Mononuclear cell (primary cell): Measurements from ENCODE around the gene CLIP3. TPM values are rescaled to one million over a fixed set of nuclear protein-coding genes. Genes with fewer than 3 reads are reported as not detected.
A peak's percentile ranks its signal among the peaks of the same experiment; 100 is the strongest.

Source experiments
- H3K27me3 ChIP-seq: 2 replicates; pipeline ENCODE4 v1.6.0; 2011; ENCODE audit warnings: low read length, control low read depth; ENCODE audit not compliant: insufficient read depth
- H3K4me1 ChIP-seq: 2 replicates; pipeline ENCODE4 v1.5.1; 2011; ENCODE audit warnings: mild to moderate bottlenecking, low read length, control low read depth; ENCODE audit not compliant: insufficient read depth
- H3K4me3 ChIP-seq: 2 replicates; pipeline ENCODE4 v1.5.1; 2011; ENCODE audit warnings: mild to moderate bottlenecking, low read length, moderate library complexity
- H3K9me3 ChIP-seq: 2 replicates; pipeline ENCODE4 v1.5.1; 2011; ENCODE audit warnings: low read depth, mild to moderate bottlenecking, control low read depth, low read length
- total RNA-seq: library from RNA; depleted of rRNA; stranded (reverse); fragments of >200 nt; gene quantifications from one replicate; pipeline ENCODE4 v1.2.3, GENCODE V29; 2012

The CLIP3 gene
- total RNA-seq, 1 donor: 0.10 TPM

DNA sequence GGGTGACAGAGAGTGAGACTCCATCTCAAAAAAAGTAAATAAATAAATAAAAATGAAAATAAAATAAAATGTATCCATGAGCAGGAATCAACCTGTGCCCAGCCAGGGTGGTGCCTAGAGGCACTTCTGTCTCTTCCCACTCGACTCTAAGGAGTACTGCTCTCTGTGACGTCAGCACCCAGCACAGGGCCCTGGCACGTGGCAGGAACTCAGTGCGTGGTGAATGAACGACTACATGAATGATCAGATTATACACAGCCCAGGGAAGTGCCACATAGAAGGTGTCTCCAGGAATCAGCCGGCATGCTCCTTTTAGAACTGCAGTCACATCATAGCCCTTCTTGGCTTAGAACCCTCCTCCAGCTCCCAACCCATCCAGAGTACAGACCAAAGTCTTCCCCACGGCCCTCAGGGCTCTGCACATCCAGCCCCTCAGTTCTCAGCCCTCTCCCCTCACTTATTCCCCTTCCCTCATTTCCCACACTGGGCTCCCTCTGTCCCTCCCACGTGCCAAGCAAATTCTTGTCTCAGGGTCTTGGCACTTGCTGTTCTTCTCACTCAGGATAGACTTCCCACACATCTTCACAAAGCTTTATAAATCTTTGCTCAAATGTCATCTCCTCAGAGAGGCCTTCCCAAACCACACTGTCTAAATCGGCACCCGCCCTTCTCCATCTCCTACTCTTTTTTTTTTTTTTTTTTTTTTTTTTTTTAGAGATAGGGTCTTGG lies 4.2 kb downstream of the CLIP3 start:
- H3K4me1 ChIP-seq: peaks cover 5% of the 10 kb centered on the region
- no peak overlapping the region for H3K4me3 ChIP-seq
- no peaks in the 10 kb centered on the region for H3K9me3 ChIP-seq
- H3K27me3 ChIP-seq: no peaks in the 10 kb centered on the region

DNA sequence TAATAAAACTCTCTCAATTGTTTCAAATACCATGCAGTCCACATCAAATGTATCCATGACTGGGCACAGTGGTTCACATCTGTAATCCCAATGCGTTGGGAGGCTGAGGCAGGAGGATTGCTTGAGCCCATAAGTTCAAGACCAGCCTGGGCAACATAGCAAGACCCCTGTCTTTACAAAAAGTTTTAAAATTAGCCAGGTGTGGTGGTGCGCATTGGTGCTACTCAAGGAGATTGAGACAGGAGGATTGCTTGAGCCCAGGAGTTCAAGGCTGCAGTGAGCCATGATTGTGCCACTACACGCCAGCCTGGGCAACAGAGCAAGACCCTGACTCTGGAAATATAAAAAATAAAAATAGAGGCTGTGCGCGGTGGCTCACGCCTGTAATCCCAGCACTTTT lies 5.0 kb downstream of the CLIP3 start:
- Histone ChIP-seq H3K27me3 (no peaks in the 10 kb centered on the region), H3K4me3 (no peak overlapping the region), H3K9me3 (no peaks in the 10 kb centered on the region), H3K4me1 (peaks cover 1% of the 10 kb centered on the region)

DNA sequence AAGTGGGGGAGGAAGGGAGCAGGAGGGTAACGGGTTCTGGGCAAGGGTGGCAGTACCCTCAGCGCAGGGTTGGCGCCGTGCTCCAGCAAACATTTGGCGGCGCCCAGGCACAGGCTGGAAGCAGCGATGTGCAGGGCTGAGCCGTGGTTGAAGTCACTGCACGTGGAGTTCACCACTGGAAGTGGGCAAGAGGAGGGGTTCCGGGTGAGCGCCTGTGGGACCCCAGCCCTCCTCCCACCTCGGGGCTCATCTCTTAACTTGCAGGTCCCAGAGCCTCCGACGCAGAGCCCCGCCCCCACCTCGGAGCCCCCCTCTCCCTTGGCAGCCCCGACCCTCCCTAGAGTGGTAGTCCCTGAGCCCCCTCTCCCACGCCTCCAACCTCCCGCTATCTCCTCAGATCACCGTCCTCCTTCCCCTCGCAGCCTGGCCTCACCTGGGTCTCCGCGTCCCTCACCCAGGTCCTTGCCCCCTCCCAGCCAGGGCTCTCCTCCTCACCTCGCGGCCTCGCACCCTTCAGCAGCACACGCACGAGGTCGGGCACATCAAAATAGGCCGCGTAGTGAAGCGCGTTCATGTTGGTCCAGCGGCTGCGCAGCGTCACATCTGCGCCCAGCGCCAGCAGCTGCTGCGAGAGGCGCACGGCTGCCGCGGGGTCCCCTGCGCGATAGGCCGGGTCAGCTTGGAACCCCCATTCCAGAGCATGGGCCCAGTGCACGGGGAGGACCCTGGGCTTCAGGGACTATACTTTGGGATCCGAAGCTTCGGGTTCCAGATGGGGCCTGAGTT lies 6.4 kb downstream of the CLIP3 start:
- Histone ChIP-seq H3K4me3 (no peak overlapping the region), H3K9me3 (no peaks in the 10 kb centered on the region), H3K4me1 (no peaks in the 10 kb centered on the region), H3K27me3 (no peaks in the 10 kb centered on the region)

DNA sequence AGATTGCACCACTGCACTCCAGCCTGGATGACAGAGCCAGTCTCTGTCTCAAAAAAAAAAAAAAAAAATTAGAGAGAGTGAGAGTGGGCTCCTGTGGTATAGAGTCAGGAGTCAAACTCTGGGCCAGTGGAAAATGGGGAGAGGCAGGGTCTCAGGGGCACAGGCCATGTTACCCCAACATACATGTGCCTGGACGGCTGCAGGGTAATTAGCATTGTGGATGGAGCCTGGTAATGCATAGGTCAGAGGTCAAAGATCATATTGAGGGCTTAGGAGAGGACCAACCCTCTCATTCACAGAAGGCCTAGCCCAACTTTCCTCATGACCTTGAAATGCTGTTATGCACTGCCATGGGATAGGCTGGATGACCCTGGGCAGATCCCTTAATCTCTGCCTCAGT lies 7.1 kb downstream of the CLIP3 start:
- H3K4me1 ChIP-seq: no peaks in the 10 kb centered on the region
- H3K4me3 ChIP-seq: no peak overlapping the region
- no peaks in the 10 kb centered on the region for H3K27me3 ChIP-seq
- no peaks in the 10 kb centered on the region for H3K9me3 ChIP-seq

DNA sequence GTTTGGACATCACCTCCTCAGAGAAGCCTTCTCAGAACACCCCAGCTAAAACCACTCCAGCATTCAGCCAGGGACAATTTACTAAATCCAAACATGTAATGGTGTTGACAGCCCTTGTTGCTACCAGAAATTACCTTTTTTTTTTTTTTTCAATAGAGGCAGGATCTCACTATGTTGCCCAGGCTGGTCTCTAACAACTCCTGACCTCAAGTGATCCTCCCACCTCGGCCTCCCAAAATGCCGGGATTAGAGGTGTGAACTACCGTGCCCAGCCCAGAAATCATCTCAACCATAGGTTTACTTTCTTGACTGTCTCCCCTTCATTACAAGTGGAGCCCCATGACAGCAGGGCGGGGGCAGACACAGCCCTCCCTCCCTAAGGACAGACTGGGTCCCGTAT lies 9.2 kb downstream of the CLIP3 start:
- Histone ChIP-seq H3K27me3 (no peaks in the 10 kb centered on the region), H3K4me3 (no peak overlapping the region), H3K4me1 (no peaks in the 10 kb centered on the region), H3K9me3 (no peaks in the 10 kb centered on the region)

DNA sequence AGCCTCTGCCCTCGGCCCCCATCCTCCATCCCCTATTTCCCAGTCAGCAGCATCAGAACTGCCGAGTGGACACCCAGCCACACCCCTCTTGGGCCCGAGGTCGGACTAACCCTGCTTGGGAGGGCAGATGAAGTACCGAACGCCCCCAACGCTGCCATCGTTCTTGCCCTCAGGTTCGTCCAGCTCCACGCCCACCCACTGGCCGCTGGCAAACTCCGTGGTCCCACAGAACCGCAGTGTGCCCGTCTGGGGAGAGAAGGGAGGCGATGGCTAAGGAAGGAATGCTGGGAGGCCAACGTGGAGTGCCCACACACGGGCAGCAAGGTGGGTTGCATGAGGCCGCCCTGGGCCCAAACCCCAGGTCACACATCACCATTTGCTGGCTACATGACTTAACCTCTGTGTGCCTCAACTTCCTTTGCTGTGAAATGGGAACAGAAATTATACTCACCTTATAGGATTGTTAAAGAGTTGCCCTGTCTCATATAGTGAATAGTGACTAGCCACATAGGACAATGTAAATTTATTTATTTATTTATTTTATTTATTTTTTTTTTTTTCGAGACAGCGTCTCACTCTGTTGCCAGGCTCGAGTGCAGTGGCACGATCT lies 13.5 kb downstream of the CLIP3 start:
- H3K9me3 ChIP-seq: no peaks in the 10 kb centered on the region
- H3K4me3 ChIP-seq: no peak overlapping the region

DNA sequence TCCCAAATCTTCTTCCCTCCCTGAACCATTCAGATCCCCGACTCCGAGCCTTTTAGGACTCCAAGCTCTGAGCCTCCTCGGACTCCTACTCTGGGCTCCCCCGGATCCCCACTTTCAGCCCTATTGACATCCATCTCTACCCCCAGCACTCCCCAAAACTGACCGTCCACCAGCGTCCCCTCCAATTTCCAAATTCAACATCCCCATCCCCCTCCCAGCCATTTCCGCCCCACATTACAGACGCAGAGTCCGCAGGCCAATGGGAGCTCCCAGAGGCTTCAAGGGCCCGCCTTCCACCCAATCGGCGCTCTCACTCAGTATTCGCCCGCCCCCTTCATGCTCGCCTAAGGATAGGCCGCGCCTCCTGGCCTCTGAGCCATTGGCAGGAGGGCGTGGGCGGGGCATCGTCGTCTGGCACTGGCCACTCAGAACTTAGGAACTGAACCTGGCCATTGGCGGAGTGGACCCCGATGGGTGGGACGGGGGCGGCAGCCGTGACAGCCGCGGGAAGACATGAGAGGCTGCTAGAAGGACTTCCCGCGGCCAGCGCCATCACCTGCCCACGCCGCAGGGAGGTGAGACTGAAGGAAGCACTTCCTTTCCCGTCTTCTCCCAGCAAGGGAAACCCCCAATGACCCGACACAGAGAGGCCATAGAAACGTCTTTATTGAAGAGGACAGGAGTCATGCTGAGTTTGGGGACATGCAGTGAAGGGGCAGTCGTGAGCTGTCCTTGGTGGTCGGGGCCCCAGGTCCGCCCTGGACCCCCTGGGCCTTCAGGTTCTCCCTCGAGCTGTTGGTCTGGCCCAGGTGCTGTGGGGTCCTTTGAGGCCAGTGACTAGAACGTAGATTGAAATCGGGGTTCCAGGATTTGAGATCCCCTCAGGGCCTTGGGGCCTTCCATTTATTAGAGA lies 18.4 kb downstream of the CLIP3 start, which contains the start of gene ALKBH6:
Gene ALKBH6 (minus strand): TSS at position 202 of the 913 bp plus-strand sequence. CDS start 816 bp downstream, outside the sequence.
- no peaks in the 10 kb centered on the region for H3K27me3 ChIP-seq
- H3K9me3 ChIP-seq: no peaks in the 10 kb centered on the region
- peak within 1 kb of the TSS; percentile 58 for H3K4me3 ChIP-seq
- H3K4me1 ChIP-seq: peaks cover 23% of the 10 kb centered on the region

More for the DNA sequence above, 13.5 kb downstream of the CLIP3 start:
- Histone ChIP-seq H3K4me1 (peaks cover 8% of the 10 kb centered on the region), H3K27me3 (no peaks in the 10 kb centered on the region)

DNA sequence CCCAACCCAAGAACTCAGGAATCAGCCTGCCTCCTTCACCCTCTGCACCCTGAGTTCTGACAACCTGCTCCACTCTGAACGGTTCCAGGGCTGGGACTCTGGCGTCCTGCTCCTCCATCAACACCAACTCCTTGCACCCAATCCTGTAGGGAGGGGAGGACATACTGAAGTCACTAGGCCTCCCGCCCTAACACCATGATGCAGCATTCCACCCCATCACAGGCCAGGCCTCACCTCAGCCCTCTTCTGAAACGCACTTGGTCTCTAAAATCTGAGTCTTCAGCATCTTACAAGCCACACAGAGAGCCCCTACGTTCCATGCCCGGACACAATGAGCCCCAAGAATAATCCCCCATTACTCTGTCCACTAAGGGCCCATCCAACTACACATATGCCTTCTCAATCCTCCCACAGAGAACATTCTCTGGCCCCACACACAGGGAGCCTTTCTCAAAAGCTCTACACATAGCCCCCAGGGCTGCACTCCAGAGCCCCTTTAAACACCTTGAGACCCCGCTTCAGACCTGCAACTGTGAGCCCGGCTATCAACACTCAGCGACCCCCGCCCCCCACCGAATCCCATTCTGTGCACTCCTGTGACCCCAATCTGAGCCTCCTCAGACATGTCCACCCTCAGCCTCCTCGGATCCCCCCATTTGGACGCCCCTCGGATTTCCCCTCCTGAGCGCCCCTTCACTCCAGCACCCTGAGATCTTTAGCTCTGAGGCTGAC lies 19.2 kb downstream of the CLIP3 start:
- Histone ChIP-seq H3K9me3 (no peaks in the 10 kb centered on the region), H3K4me1 (peaks cover 29% of the 10 kb centered on the region), H3K27me3 (no peaks in the 10 kb centered on the region), H3K4me3 (peak overlapping the region; percentile 58)

DNA sequence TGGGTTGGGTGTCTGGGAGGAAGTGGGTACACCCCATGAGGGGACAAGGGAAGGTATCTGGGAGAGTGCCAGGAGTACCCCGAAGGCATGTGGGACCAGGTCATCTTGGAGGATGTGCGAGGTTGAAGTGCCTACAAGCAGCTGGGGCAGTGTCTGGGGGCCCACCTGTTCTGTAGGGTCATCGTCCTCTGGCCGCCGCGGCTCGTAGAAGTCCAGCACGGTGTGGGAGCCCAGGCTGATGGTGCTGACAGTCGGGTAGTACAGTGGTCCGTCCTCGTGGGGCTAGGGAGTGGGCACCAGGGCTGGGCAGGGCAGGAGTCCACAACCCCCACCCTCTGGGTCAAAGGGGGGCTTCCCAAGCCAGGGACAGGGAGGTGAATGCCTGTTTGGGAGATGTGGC lies 22.3 kb downstream of the CLIP3 start:
- H3K9me3 ChIP-seq: no peaks in the 10 kb centered on the region
- H3K27me3 ChIP-seq: no peaks in the 10 kb centered on the region
- peaks cover 29% of the 10 kb centered on the region for H3K4me1 ChIP-seq
- no peak overlapping the region for H3K4me3 ChIP-seq

DNA sequence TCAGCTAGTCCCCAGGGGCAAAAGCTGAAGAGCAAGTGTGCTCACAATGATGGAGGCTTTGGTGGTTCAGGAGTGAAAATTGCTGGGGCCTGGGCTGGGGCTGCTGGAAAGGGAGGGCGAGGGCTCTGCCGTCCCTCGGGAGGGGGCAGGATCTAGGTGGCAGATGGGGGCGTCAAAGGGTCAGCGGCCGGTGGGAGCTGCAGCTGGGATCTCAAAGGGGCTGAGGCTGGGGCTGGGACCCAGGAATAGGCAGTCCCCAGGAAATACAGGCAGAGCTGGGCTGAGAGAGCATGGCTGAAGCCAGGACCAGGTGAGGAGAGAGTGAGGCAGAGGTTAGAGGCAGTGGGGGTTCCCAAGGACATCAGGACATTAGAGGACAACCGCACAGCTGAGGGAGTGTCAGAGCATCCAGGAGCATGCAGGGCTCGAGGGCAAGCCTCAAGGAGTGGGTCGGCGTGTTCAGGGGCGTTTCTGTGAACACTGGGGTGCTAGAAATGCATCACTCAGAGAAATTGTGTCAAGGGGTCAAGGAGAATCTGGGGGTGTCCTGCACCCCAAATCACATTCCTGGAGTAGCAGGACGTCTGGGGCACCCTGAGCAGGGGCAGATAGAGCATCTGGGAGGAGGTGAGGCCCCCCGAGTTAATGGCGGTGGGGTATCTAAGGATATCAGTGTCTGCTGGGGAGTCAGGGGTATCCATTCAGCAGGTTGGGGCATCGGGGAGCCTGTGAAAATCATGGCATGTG lies 22.9 kb downstream of the CLIP3 start:
- Histone ChIP-seq H3K4me1 (peaks cover 25% of the 10 kb centered on the region), H3K9me3 (no peaks in the 10 kb centered on the region), H3K4me3 (no peak overlapping the region), H3K27me3 (no peaks in the 10 kb centered on the region)

DNA sequence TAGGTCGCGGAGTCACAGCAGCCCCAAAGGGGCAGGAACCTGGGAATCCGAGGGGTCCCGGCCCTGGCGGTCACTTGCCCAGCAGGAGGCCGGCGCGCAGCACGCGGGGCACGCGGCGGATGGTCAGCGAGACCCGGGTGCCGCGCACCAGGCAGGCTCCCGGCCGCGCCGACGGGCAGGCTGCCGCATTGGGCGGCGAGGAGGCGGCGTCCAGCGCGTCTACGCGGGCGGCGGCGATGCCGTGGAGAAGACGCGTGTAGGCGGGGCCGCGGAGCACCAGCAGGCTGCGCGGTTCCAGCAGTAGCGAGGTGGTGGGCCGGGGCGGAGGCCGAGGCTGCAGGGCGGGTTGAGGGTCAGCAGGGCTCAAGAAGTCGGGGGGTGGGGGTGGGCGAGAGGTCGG lies 23.5 kb downstream of the CLIP3 start:
- peak overlapping the region; percentile 4 for H3K4me3 ChIP-seq
- H3K4me1 ChIP-seq: peaks cover 21% of the 10 kb centered on the region
- H3K9me3 ChIP-seq: no peaks in the 10 kb centered on the region
- H3K27me3 ChIP-seq: no peaks in the 10 kb centered on the region

DNA sequence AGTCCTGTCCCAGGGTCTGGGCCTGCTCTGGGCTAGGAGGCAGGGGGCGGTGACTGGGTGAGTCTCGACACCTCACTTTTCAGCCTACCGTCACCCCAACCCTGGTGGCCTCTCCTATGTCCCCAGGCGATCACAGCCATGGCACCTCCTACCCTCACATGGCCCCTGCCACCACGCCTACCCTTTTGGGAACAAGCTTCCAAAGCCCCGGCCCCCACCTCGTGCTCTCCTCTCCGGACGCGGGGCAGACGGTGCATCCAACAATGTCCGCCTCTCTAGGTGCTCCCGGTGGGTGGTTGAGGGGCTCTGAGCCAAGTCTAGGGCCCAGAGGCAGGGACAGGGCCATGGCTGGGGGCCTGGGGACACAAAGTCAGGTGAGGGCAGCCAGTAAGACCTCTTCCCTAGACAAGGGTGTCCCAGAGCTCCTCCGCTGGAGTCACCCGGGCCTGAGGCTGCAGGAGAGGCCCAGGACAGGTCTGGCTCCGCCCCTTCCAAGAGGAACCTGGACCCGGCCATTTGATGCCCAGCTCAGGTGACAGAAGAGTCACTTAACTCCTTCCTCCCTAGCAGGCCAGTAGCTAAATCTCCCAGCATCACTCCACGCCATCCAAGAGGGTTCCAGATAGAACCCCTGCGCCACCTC lies 24.2 kb downstream of the CLIP3 start, which contains the start of gene SYNE4:
Gene SYNE4 (minus strand): TSS at position 478 of the 643 bp plus-strand sequence. CDS start 132 bp downstream, at position 346.
- H3K4me1 ChIP-seq: peaks cover 18% of the 10 kb centered on the region
- H3K27me3 ChIP-seq: no peaks in the 10 kb centered on the region
- H3K4me3 ChIP-seq: peak within 1 kb of the TSS; percentile 4
- no peaks in the 10 kb centered on the region for H3K9me3 ChIP-seq

DNA sequence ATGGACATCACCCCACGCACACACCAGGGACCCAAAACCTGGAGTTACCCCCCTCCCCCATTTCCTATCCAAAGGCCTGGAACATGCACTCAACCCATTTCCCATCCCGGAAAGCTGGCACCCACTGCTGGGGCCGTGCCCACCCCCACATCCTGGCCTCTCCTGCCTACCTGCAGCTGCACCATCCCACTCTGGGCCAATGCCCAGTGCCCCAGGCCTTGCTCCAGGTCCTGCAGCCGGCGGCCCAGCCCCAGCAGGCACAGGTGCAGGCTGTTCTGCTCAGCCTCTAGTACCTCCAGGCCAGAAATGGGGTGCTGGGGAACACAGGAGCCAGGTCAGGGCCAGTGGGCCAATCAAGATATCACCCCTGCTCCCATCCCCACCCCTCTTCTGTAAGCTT lies 25.7 kb downstream of the CLIP3 start:
- no peaks in the 10 kb centered on the region for H3K9me3 ChIP-seq
- peaks cover 11% of the 10 kb centered on the region for H3K4me1 ChIP-seq
- H3K4me3 ChIP-seq: no peak overlapping the region
- no peaks in the 10 kb centered on the region for H3K27me3 ChIP-seq
